ENCODE data around the gene LMTK3. TPM values are rescaled to one million over a fixed set of nuclear protein-coding genes. Genes with fewer than 3 reads are reported as not detected.

The LMTK3 gene
- total and polyA plus RNA-seq, 7 donors: 0.14 to 1.7 (median 0.65) TPM; not detected in 3

- no peaks in the 10 kb centered on the region for H3K9me3 ChIP-seq
- H3K36me3 ChIP-seq: no peaks in the 10 kb centered on the region
- H3K4me1 ChIP-seq: peaks cover 0 to 20% (median 15%) of the 10 kb centered on the region in 4 donors
- H3K27ac ChIP-seq: no peak overlapping the region
- H3K4me3 ChIP-seq: peak overlapping the region in 1 of 4 donors; percentile 15
- DNase-seq: peak; percentile 82
- TF ChIP-seq EP300 (IDR thresholded peaks at IDR 0.05): no peak
- TF ChIP-seq POLR2AphosphoS5 (IDR thresholded peaks at IDR 0.05): peak in 1 of 4 donors; percentile 9
- 12 to 21% methylated on average over 24 of the region's 24 CpGs for WGBS, 2 donors
- intact Hi-C loops (cut with DNase I): loop anchor here (5.0 kb wide), 1 partner anchor 57 kb away; no protein-coding TSS in a partner anchor
- peaks cover 18 to 43% (median 41%) of the 10 kb centered on the region in 3 donors for H3K27me3 ChIP-seq
Observed at GRCh38 chr19:48510421-48511268, 990 bp downstream of the LMTK3 start.

GRCh38 chr19:48509467-48510194 is 2.0 kb downstream of the LMTK3 start:
- 77 to 80% methylated on average over 12 of the region's 12 CpGs for WGBS, 2 donors
- DNase-seq: no peak
- peaks cover 0 to 20% (median 15%) of the 10 kb centered on the region in 4 donors for H3K4me1 ChIP-seq
- intact Hi-C loops (cut with DNase I): loop anchor here (5.0 kb wide), 1 partner anchor 58 kb away; no protein-coding TSS in a partner anchor
- TF ChIP-seq POLR2AphosphoS5 (IDR thresholded peaks at IDR 0.05) (no peak), CTCF (IDR thresholded peaks at IDR 0.05) (no peak), EP300 (IDR thresholded peaks at IDR 0.05) (no peak), POLR2A (IDR thresholded peaks at IDR 0.05) (no peak)
- H3K27ac ChIP-seq: no peak overlapping the region
- H3K27me3 ChIP-seq: peaks cover 18 to 43% (median 41%) of the 10 kb centered on the region in 3 donors
- H3K36me3 ChIP-seq: no peaks in the 10 kb centered on the region
- H3K9me3 ChIP-seq: no peaks in the 10 kb centered on the region
- no peak overlapping the region for H3K4me3 ChIP-seq

GRCh38 chr19:48508729-48509411 is 2.8 kb downstream of the LMTK3 start:
- Histone ChIP-seq H3K9me3 (no peaks in the 10 kb centered on the region), H3K27ac (no peak overlapping the region), H3K4me3 (no peak overlapping the region), H3K36me3 (no peaks in the 10 kb centered on the region), H3K27me3 (peaks cover 18 to 39% (median 36%) of the 10 kb centered on the region in 3 donors), H3K4me1 (peaks cover 0 to 18% (median 15%) of the 10 kb centered on the region in 4 donors)
- 61 to 84% methylated on average over 32 of the region's 32 CpGs for WGBS, 2 donors
- intact Hi-C loops (cut with DNase I): no loop called here
- TF ChIP-seq EP300 (IDR thresholded peaks at IDR 0.05) (no peak), CTCF (IDR thresholded peaks at IDR 0.05) (no peak), POLR2A (IDR thresholded peaks at IDR 0.05) (no peak), POLR2AphosphoS5 (IDR thresholded peaks at IDR 0.05) (no peak)
- DNase-seq: no peak

GRCh38 chr19:48507911-48508439 is 3.7 kb downstream of the LMTK3 start:
- intact Hi-C loops (cut with DNase I): loop anchor here (2.0 kb wide), 1 partner anchor 79 kb away; no protein-coding TSS in a partner anchor

More at GRCh38 chr19:48507911-48508439, 3.7 kb downstream of the LMTK3 start:
- H3K36me3 ChIP-seq: no peaks in the 10 kb centered on the region
- H3K27me3 ChIP-seq: peaks cover 18 to 30% (median 27%) of the 10 kb centered on the region in 3 donors
- H3K27ac ChIP-seq: no peak overlapping the region
- H3K4me3 ChIP-seq: no peak overlapping the region
- TF ChIP-seq CTCF (IDR thresholded peaks at IDR 0.05): no peak
- TF ChIP-seq EP300 (IDR thresholded peaks at IDR 0.05): no peak
- no peak for TF ChIP-seq POLR2AphosphoS5 (IDR thresholded peaks at IDR 0.05)
- no peak for TF ChIP-seq POLR2A (IDR thresholded peaks at IDR 0.05)
- no peak for DNase-seq
- WGBS, 2 donors: 81 to 87% methylated on average over 7 of the region's 7 CpGs
- H3K4me1 ChIP-seq: peaks cover 0 to 11% (median 8%) of the 10 kb centered on the region in 4 donors
- no peaks in the 10 kb centered on the region for H3K9me3 ChIP-seq
